Rectal smooth muscle tissue (tissue), 1 donor: ENCODE measurements around the gene TRABD2B.

Experiments
- H3K27ac ChIP-seq: one replicate; pipeline ENCODE4 v1.7.0; 2013; ENCODE audit warnings: low read depth, low read length, inconsistent platforms
- H3K27me3 ChIP-seq: one replicate; pipeline ENCODE4 v1.7.0; 2013; ENCODE audit warnings: low read length; ENCODE audit not compliant: control insufficient read depth, insufficient read depth
- H3K36me3 ChIP-seq: one replicate; pipeline ENCODE4 v1.7.0; 2013; ENCODE audit warnings: low read length; ENCODE audit not compliant: control insufficient read depth, insufficient read depth
- H3K4me1 ChIP-seq: one replicate; pipeline ENCODE4 v1.7.0; 2013; ENCODE audit warnings: low read length; ENCODE audit not compliant: control insufficient read depth, insufficient read depth
- H3K4me3 ChIP-seq: one replicate; pipeline ENCODE4 v1.7.0; 2013; ENCODE audit warnings: low read length
- H3K9ac ChIP-seq: one replicate; pipeline ENCODE4 v1.7.0; 2013; ENCODE audit warnings: low read length

The TRABD2B gene

GRCh38 chr1:48016515-48016914 lies 19.3 kb upstream of the TRABD2B start:
- no peaks in the 10 kb centered on the region for H3K27me3 ChIP-seq

GRCh38 chr1:48013270-48013669 lies 16.1 kb upstream of the TRABD2B start:
- Histone ChIP-seq H3K4me1 (no peaks in the 10 kb centered on the region), H3K36me3 (no peaks in the 10 kb centered on the region), H3K4me3 (no peak overlapping the region), H3K27ac (no peak overlapping the region), H3K9ac (no peak overlapping the region), H3K27me3 (no peaks in the 10 kb centered on the region)

More at GRCh38 chr1:48016515-48016914, 19.3 kb upstream of the TRABD2B start:
- no peaks in the 10 kb centered on the region for H3K36me3 ChIP-seq
- H3K4me1 ChIP-seq, result no peaks in the 10 kb centered on the region
- H3K27ac ChIP-seq, result no peak overlapping the region
- H3K9ac ChIP-seq, result no peak overlapping the region
- H3K4me3 ChIP-seq, result no peak overlapping the region

- H3K9ac ChIP-seq, result no peak overlapping the region
Observed at GRCh38 chr1:48007047-48007446, 9.9 kb upstream of the TRABD2B start.

GRCh38 chr1:48006264-48006663 lies 9.1 kb upstream of the TRABD2B start:
- H3K4me1 ChIP-seq, result no peaks in the 10 kb centered on the region
- H3K4me3 ChIP-seq, result no peak overlapping the region
- H3K36me3 ChIP-seq, result no peaks in the 10 kb centered on the region
- H3K27me3 ChIP-seq, result no peaks in the 10 kb centered on the region
- H3K27ac ChIP-seq, result no peak overlapping the region
- no peak overlapping the region for H3K9ac ChIP-seq

More at GRCh38 chr1:48007047-48007446, 9.9 kb upstream of the TRABD2B start:
- H3K4me1 ChIP-seq, result no peaks in the 10 kb centered on the region
- no peaks in the 10 kb centered on the region for H3K36me3 ChIP-seq
- H3K27me3 ChIP-seq, result no peaks in the 10 kb centered on the region
- H3K4me3 ChIP-seq, result no peak overlapping the region
- no peak overlapping the region for H3K27ac ChIP-seq

GRCh38 chr1:48005253-48006117 lies 8.3 kb upstream of the TRABD2B start:
- no peak overlapping the region for H3K9ac ChIP-seq
- no peak overlapping the region for H3K4me3 ChIP-seq
- no peak overlapping the region for H3K27ac ChIP-seq
- no peaks in the 10 kb centered on the region for H3K36me3 ChIP-seq
- H3K27me3 ChIP-seq, result no peaks in the 10 kb centered on the region
- no peaks in the 10 kb centered on the region for H3K4me1 ChIP-seq

GRCh38 chr1:48003741-48004531 lies 6.8 kb upstream of the TRABD2B start:
- no peak overlapping the region for H3K4me3 ChIP-seq
- H3K4me1 ChIP-seq, result no peaks in the 10 kb centered on the region
- H3K27me3 ChIP-seq, result no peaks in the 10 kb centered on the region
- no peaks in the 10 kb centered on the region for H3K36me3 ChIP-seq
- H3K27ac ChIP-seq, result no peak overlapping the region
- no peak overlapping the region for H3K9ac ChIP-seq

GRCh38 chr1:48002142-48002541 lies 5.0 kb upstream of the TRABD2B start:
- no peak overlapping the region for H3K9ac ChIP-seq
- H3K36me3 ChIP-seq, result no peaks in the 10 kb centered on the region
- peaks cover 9% of the 10 kb centered on the region for H3K27me3 ChIP-seq
- H3K27ac ChIP-seq, result no peak overlapping the region
- H3K4me3 ChIP-seq, result no peak overlapping the region
- peaks cover 2% of the 10 kb centered on the region for H3K4me1 ChIP-seq

- Histone ChIP-seq H3K4me1 (peaks cover 2% of the 10 kb centered on the region), H3K36me3 (no peaks in the 10 kb centered on the region), H3K4me3 (no peak overlapping the region), H3K27me3 (peaks cover 9% of the 10 kb centered on the region), H3K9ac (no peak overlapping the region), H3K27ac (no peak overlapping the region)
Observed at GRCh38 chr1:48001696-48002095, 4.5 kb upstream of the TRABD2B start.

- Histone ChIP-seq H3K9ac (no peak overlapping the region), H3K27me3 (peaks cover 11% of the 10 kb centered on the region), H3K4me3 (no peak overlapping the region), H3K36me3 (no peaks in the 10 kb centered on the region), H3K4me1 (peaks cover 2% of the 10 kb centered on the region), H3K27ac (no peak overlapping the region)
Observed at GRCh38 chr1:48000883-48001282, 3.7 kb upstream of the TRABD2B start.

- H3K27ac ChIP-seq, result no peak overlapping the region
Observed at GRCh38 chr1:47999097-47999496, 1.9 kb upstream of the TRABD2B start.

GRCh38 chr1:47998396-47998990 lies 1.3 kb upstream of the TRABD2B start:
- Histone ChIP-seq H3K4me3 (no peak overlapping the region), H3K36me3 (no peaks in the 10 kb centered on the region), H3K27me3 (peaks cover 14% of the 10 kb centered on the region), H3K9ac (no peak overlapping the region), H3K27ac (no peak overlapping the region), H3K4me1 (peaks cover 2% of the 10 kb centered on the region)

More at GRCh38 chr1:47999097-47999496, 1.9 kb upstream of the TRABD2B start:
- Histone ChIP-seq H3K9ac (no peak overlapping the region), H3K27me3 (peaks cover 14% of the 10 kb centered on the region), H3K36me3 (no peaks in the 10 kb centered on the region), H3K4me3 (no peak overlapping the region), H3K4me1 (peaks cover 2% of the 10 kb centered on the region)
